HL-60/S4 (cell line): Measurements from ENCODE around the gene CHMP5.

Source experiments
- in situ Hi-C: fragments of 300-500 bp; cut with MboI; formaldehyde crosslinking; loops from 2 replicates; pipeline ENCODE4 v1.14.3; 2022; ENCODE audit warnings: low sequenced_read_pairs

CHMP5 gene

GRCh38 chr9:33264473-33265177, at the start of gene CHMP5, which contains the start of gene BAG1:
Gene CHMP5, plus strand, starts transcription at chr9:33265049. Its CDS starts 30 bp downstream, at chr9:33265079.
Gene BAG1, minus strand, starts transcription at chr9:33264708.
- in situ Hi-C loops: loop anchor here (25.0 kb wide), 1 partner anchor 98 kb away; no protein-coding TSS in a partner anchor

GRCh38 chr9:33220681-33221567, 43.9 kb upstream of the CHMP5 start:
- in situ Hi-C loops: loop anchor here (5.0 kb wide), 1 partner anchor 139 kb away; no protein-coding TSS in a partner anchor

GRCh38 chr9:33221568-33221884, 43.3 kb upstream of the CHMP5 start:
- in situ Hi-C loops: loop anchor here (5.0 kb wide), 1 partner anchor 139 kb away; no protein-coding TSS in a partner anchor

- in situ Hi-C loops: loop anchor here (5.0 kb wide), 1 partner anchor 140 kb away; no protein-coding TSS in a partner anchor
Observed at GRCh38 chr9:33222031-33222430, 42.8 kb upstream of the CHMP5 start.

GRCh38 chr9:33223696-33224095, 41.2 kb upstream of the CHMP5 start:
- in situ Hi-C loops: loop anchor here (5.0 kb wide), 1 partner anchor 141 kb away; no protein-coding TSS in a partner anchor

- in situ Hi-C loops: loop anchor here (25.0 kb wide), 1 partner anchor 663 kb away; the partner anchor contains the start of genes NDUFB6, SMIM27 and TOPORS
Observed at GRCh38 chr9:33225319-33226147, 39.3 kb upstream of the CHMP5 start.

GRCh38 chr9:33227008-33227398, 37.8 kb upstream of the CHMP5 start:
- in situ Hi-C loops: loop anchor here (25.0 kb wide), 1 partner anchor 665 kb away; the partner anchor contains the start of genes NDUFB6, SMIM27 and TOPORS

GRCh38 chr9:33227741-33228140, 37.1 kb upstream of the CHMP5 start:
- in situ Hi-C loops: loop anchor here (25.0 kb wide), 1 partner anchor 665 kb away; the partner anchor contains the start of genes NDUFB6, SMIM27 and TOPORS

GRCh38 chr9:33228606-33229005, 36.2 kb upstream of the CHMP5 start:
- in situ Hi-C loops: loop anchor here (25.0 kb wide), 1 partner anchor 666 kb away; the partner anchor contains the start of genes NDUFB6, SMIM27 and TOPORS

GRCh38 chr9:33229359-33230114, 35.3 kb upstream of the CHMP5 start:
- in situ Hi-C loops: loop anchor here (25.0 kb wide), 1 partner anchor 667 kb away; the partner anchor contains the start of genes NDUFB6, SMIM27 and TOPORS

- in situ Hi-C loops: loop anchor here (25.0 kb wide), 1 partner anchor 669 kb away; the partner anchor contains the start of genes NDUFB6, SMIM27 and TOPORS
Observed at GRCh38 chr9:33230756-33231622, 33.9 kb upstream of the CHMP5 start.

- in situ Hi-C loops: loop anchor here (25.0 kb wide), 1 partner anchor 669 kb away; the partner anchor contains the start of genes NDUFB6, SMIM27 and TOPORS
Observed at GRCh38 chr9:33231623-33231942, 33.3 kb upstream of the CHMP5 start.

- in situ Hi-C loops: loop anchor here (25.0 kb wide), 1 partner anchor 671 kb away; the partner anchor contains the start of genes NDUFB6, SMIM27 and TOPORS
Observed at GRCh38 chr9:33232815-33233214, 32.0 kb upstream of the CHMP5 start.

- in situ Hi-C loops: loop anchor here (25.0 kb wide), 1 partner anchor 671 kb away; the partner anchor contains the start of genes NDUFB6, SMIM27 and TOPORS
Observed at GRCh38 chr9:33233626-33234342, 31.1 kb upstream of the CHMP5 start.

GRCh38 chr9:33234511-33235467, 30.1 kb upstream of the CHMP5 start:
- in situ Hi-C loops: loop anchor here (25.0 kb wide), 1 partner anchor 672 kb away; the partner anchor contains the start of genes NDUFB6, SMIM27 and TOPORS

- in situ Hi-C loops: loop anchor here (25.0 kb wide), 1 partner anchor 674 kb away; the partner anchor contains the start of genes NDUFB6, SMIM27 and TOPORS
Observed at GRCh38 chr9:33236571-33236970, 28.3 kb upstream of the CHMP5 start.
